NT2/D1 (cell line): ENCODE data around the gene MYO3B.

ENCODE experiments used
- SUZ12 ChIP-seq: IDR thresholded peaks from 2 replicates; pipeline ENCODE4 v1.6.1; 2011; ENCODE audit not compliant: insufficient read length, insufficient read depth; ENCODE audit errors: extremely low read depth
- YY1 ChIP-seq: IDR thresholded peaks from 2 replicates; pipeline ENCODE4 v1.6.1; 2011; ENCODE audit not compliant: insufficient read length, insufficient read depth

- TF ChIP-seq SUZ12 (no peak), YY1 (no peak)
Measured at GRCh38 chr2:170680172-170680941, 502.4 kb downstream of the MYO3B start.
